ENCODE results near the gene GPRC5C.

DNA sequence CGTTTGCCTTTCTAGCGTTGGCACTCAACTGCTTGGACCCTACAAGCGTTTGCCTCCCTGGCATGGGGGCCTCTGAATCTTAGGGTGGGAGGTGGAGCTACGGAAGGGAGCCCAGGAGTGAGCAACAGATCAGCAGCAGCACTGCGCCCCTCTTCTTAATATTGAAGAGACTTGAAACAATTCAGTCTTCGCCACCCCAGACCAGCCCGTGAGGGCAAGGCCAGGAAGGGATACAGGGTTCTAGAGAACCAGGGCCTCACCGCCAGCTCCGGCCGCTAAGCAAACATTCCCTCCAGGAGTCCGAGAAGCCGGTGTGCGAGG is 1.5 kb upstream of the GPRC5C start:
- TF ChIP-seq CTCF (tag by site-specific recombination; IDR thresholded peaks at IDR 0.05), result no peak
- no peak for TF ChIP-seq ZNF280D (tag by site-specific recombination; IDR thresholded peaks at IDR 0.05)
- TF ChIP-seq MYNN (tag by site-specific recombination; IDR thresholded peaks at IDR 0.05; ENCODE audit: borderline replicate concordance), result no peak
- no peak for TF ChIP-seq ZFP37 (tag by site-specific recombination; IDR thresholded peaks at IDR 0.05)
- TF ChIP-seq ZFP3 (tag by site-specific recombination; IDR thresholded peaks at IDR 0.05; ENCODE audit: low read depth), result no peak
